Nucleus accumbens (tissue), 56 donors: ENCODE measurements around the gene ZNF184.

Source experiments
- DNase-seq, 56 donors: peaks; one replicate each; lab custom pipeline; 2025; lab: John Stamatoyannopoulos, UW

ZNF184 gene

GRCh38 chr6:27492631-27493190, 19.8 kb upstream of the ZNF184 start:
- peak in 6 of 56 donors; percentile 2 to 18 (median 8) for DNase-seq

GRCh38 chr6:27479319-27480182, 6.6 kb upstream of the ZNF184 start:
- peak in 51 of 56 donors; percentile 15 to 87 (median 65) for DNase-seq

- DNase-seq = peak; percentile 30 to 94 (median 80)
Observed at GRCh38 chr6:27478706-27479318, 5.9 kb upstream of the ZNF184 start.

- peak in 3 of 56 donors; percentile 32 to 39 (median 35) for DNase-seq
Observed at GRCh38 chr6:27478141-27478705, 5.3 kb upstream of the ZNF184 start.

- DNase-seq = no peak
Observed at GRCh38 chr6:27477318-27478013, 4.6 kb upstream of the ZNF184 start.

- no peak for DNase-seq
Observed at GRCh38 chr6:27476090-27476489, 3.2 kb upstream of the ZNF184 start.

- no peak for DNase-seq
Observed at GRCh38 chr6:27474672-27475071, 1.8 kb upstream of the ZNF184 start.

GRCh38 chr6:27474172-27474465, 1.2 kb upstream of the ZNF184 start:
- no peak for DNase-seq

- DNase-seq = peak in 37 of 56 donors; percentile 13 to 81 (median 54)
Observed at GRCh38 chr6:27472182-27472616, 706 bp downstream of the ZNF184 start.

- no peak for DNase-seq
Observed at GRCh38 chr6:27471365-27472115, 1.4 kb downstream of the ZNF184 start.

- DNase-seq = no peak
Observed at GRCh38 chr6:27470023-27470422, 2.9 kb downstream of the ZNF184 start.

- no peak for DNase-seq
Observed at GRCh38 chr6:27468334-27468733, 4.6 kb downstream of the ZNF184 start.

GRCh38 chr6:27452496-27452897, 20.4 kb downstream of the ZNF184 start:
- no peak for DNase-seq

- no peak for DNase-seq
Observed at GRCh38 chr6:27451660-27452390, 21.1 kb downstream of the ZNF184 start.

- no peak for DNase-seq
Observed at GRCh38 chr6:27448456-27448855, 24.4 kb downstream of the ZNF184 start.

- peak in 3 of 56 donors; percentile 0 to 9 (median 2) for DNase-seq
Observed at GRCh38 chr6:27442932-27443331, 30.0 kb downstream of the ZNF184 start.

- DNase-seq = no peak
Observed at GRCh38 chr6:27441001-27441400, 31.9 kb downstream of the ZNF184 start.

GRCh38 chr6:27439371-27439770, 33.5 kb downstream of the ZNF184 start:
- no peak for DNase-seq

- DNase-seq = no peak
Observed at GRCh38 chr6:27433714-27434113, 39.2 kb downstream of the ZNF184 start.
